AG10803 (cell line): ENCODE data around the gene SHROOM2.

ENCODE experiments used
- DNase-seq: peaks from one replicate; pipeline ENCODE4 v3.0.0; 2010; ENCODE audit warnings: low read depth
- H3K4me3 ChIP-seq: 2 replicates; pipeline ENCODE4 v1.5.1; 2011; ENCODE audit warnings: mild to moderate bottlenecking, low read length, control low read depth
- TF ChIP-seq, protein P1 (sequence below): conservative IDR thresholded peaks from 2 replicates; pipeline ENCODE4 v1.5.1; 2011; ENCODE audit warnings: mild to moderate bottlenecking, low read length, control low read depth, inconsistent platforms

Gene SHROOM2, protein sequence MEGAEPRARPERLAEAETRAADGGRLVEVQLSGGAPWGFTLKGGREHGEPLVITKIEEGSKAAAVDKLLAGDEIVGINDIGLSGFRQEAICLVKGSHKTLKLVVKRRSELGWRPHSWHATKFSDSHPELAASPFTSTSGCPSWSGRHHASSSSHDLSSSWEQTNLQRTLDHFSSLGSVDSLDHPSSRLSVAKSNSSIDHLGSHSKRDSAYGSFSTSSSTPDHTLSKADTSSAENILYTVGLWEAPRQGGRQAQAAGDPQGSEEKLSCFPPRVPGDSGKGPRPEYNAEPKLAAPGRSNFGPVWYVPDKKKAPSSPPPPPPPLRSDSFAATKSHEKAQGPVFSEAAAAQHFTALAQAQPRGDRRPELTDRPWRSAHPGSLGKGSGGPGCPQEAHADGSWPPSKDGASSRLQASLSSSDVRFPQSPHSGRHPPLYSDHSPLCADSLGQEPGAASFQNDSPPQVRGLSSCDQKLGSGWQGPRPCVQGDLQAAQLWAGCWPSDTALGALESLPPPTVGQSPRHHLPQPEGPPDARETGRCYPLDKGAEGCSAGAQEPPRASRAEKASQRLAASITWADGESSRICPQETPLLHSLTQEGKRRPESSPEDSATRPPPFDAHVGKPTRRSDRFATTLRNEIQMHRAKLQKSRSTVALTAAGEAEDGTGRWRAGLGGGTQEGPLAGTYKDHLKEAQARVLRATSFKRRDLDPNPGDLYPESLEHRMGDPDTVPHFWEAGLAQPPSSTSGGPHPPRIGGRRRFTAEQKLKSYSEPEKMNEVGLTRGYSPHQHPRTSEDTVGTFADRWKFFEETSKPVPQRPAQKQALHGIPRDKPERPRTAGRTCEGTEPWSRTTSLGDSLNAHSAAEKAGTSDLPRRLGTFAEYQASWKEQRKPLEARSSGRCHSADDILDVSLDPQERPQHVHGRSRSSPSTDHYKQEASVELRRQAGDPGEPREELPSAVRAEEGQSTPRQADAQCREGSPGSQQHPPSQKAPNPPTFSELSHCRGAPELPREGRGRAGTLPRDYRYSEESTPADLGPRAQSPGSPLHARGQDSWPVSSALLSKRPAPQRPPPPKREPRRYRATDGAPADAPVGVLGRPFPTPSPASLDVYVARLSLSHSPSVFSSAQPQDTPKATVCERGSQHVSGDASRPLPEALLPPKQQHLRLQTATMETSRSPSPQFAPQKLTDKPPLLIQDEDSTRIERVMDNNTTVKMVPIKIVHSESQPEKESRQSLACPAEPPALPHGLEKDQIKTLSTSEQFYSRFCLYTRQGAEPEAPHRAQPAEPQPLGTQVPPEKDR (N-terminal part only)

DNA sequence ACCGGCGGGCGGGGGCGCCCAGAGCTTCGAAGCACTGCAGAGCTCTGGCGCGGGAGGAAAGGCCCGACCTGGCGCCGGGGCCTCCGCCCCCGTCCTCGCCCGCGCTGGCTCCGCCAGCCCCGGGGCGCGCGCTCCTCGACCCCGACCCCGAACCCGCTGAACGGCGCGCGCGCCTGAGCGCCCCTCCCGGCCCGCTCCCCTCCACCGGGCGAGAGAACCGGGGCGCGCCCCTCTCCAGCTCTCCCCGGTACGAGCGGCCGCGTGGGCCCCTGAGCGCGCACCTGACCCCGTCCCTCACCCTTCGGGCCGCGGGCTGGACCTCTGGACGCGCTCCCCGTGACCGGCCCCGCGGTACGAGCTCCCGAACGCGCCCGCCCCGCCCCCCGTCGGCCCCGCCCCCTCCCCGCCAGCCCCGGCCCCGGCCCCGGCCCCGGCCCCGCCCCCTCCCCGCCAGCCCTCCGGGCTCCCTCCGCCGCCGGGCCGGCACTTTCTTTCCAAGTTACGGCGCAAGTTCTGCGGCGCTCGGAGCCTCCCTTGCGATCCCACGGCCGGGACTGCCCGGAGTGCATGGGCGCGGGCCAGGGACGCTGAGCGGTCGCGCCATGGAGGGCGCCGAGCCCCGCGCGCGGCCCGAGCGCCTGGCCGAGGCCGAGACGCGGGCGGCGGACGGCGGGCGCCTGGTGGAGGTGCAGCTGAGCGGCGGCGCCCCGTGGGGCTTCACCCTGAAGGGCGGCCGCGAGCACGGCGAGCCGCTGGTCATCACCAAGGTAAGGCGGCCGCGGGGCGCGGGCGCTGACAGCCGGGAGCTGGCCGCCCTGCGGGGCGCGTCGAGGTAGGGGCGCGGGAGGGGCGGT is at the start of gene SHROOM2:
Gene SHROOM2, plus strand, starts transcription at position 486 of the 854 bp plus-strand sequence. Its CDS starts 117 bp downstream, at position 603.
- no peak within 1 kb of the TSS for H3K4me3 ChIP-seq
- no peak for DNase-seq
- TF ChIP-seq, protein P1, sequence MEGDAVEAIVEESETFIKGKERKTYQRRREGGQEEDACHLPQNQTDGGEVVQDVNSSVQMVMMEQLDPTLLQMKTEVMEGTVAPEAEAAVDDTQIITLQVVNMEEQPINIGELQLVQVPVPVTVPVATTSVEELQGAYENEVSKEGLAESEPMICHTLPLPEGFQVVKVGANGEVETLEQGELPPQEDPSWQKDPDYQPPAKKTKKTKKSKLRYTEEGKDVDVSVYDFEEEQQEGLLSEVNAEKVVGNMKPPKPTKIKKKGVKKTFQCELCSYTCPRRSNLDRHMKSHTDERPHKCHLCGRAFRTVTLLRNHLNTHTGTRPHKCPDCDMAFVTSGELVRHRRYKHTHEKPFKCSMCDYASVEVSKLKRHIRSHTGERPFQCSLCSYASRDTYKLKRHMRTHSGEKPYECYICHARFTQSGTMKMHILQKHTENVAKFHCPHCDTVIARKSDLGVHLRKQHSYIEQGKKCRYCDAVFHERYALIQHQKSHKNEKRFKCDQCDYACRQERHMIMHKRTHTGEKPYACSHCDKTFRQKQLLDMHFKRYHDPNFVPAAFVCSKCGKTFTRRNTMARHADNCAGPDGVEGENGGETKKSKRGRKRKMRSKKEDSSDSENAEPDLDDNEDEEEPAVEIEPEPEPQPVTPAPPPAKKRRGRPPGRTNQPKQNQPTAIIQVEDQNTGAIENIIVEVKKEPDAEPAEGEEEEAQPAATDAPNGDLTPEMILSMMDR, result no peak

DNA sequence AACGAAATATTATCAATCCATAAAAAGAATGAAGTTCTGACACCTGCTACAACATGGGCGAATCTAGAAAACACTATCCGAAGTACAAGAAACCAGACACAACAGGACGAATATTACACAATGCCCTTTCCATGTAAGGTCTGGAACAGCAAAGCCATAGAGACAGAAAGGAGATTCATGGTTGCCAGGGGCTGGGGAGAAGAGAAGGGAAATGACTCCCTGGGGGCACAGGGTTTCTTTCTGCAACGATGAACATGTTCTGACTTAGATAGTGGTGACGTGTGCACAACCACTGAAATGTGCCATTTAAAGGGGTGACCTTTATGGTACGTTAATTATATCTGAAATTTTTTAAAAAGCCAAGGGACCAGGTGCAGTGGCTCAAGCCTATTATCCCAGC is 48.9 kb upstream of the SHROOM2 start:
- no peak for DNase-seq
- H3K4me3 ChIP-seq, result no peak overlapping the region
- TF ChIP-seq, protein P1, result no peak

DNA sequence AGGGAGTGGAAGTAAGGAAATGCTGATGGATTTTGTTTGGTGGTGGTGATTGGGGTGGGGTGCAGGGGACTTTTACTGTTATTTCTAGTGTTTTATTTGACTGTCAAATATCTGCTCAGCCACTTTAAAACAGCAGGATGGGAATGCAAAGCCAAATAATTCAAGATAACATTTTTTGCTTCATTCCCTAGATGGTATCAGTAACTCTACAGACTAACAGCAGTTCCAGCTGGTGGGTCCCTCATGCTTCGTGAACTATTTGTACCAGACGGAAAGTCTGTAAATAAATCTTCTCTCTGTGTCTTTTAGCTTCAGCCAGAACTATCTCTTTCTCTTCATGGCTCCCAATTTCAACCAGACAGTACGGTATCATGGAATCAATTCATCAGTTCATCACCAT is 48.1 kb upstream of the SHROOM2 start:
- DNase-seq, result no peak
- TF ChIP-seq, protein P1, result no peak
- no peak overlapping the region for H3K4me3 ChIP-seq

DNA sequence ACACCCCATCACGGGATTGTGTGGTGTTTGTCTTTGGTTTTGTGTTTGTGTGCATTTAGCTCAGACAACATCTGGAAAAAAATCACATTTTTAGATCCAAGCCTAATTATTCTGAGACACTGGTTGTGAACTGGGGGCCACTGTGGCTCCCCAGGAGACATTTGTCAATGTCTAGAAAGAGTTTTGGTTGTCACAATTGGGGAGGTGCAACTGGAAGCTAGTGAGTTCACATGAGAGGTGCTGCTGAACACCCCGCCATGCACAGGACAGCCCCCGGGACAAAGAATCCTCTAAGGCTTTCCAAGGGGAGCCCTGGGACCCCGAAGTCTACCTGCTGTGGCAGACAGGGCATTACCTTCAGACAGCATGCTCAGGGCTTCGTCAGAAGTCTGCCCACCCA is 47.1 kb upstream of the SHROOM2 start:
- DNase-seq, result no peak
- TF ChIP-seq, protein P1, result no peak
- H3K4me3 ChIP-seq, result no peak overlapping the region

DNA sequence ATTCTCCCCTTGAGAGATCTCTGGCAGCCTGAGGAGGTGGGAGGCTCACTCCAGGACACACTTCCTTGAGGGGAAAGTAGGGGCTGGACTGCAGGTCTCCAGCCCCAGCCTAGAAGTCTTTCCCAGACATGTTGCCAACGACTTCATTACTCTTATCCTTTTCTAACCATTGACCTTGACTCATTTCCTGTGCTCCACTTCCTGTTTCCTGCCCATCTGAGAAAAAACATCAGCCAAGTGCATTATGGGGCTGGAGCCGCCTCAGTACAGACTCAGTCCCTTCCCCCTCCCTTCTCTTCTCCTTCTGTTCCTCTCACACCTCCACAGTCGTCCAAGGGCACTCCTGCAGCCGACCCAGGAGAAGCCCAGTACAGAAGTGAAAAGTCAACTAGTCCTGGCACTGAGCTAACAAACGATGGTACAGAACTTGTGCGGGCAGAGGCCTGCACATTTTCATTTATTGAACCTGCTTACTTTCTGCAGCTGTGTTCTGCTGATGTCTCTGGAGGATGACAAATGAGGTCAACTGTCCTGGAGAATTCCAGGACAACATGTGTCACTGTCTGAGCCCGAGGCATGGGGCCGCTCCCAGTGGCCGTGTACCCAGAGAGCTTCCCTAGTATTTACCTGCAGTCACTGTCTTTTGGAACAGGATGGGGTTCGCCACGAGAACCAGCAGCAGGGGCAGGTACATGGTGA is 40.7 kb upstream of the SHROOM2 start:
- no peak for DNase-seq
- TF ChIP-seq, protein P1, result no peak
- H3K4me3 ChIP-seq, result no peak overlapping the region
